SH-SY5Y (cell line): ENCODE measurements around the gene FLRT1.

Experiments used
- GATA2 ChIP-seq: IDR thresholded peaks from 2 replicates; pipeline ENCODE4 v1.6.1; 2011; ENCODE audit warnings: mild to moderate bottlenecking, low read depth, low read length
- GATA3 ChIP-seq: IDR thresholded peaks from 2 replicates; pipeline ENCODE4 v1.6.1; 2011; ENCODE audit warnings: low read depth, mild to moderate bottlenecking, low read length, moderate library complexity

- TF ChIP-seq GATA2 (no peak), GATA3 (no peak)
Observed at GRCh38 chr11:64018310-64018709, 17.4 kb upstream of the FLRT1 start.
